ENCODE data around the gene VAMP2. TPM values are rescaled to one million over a fixed set of nuclear protein-coding genes. Genes with fewer than 3 reads are reported as not detected.

The VAMP2 gene
- total and polyA plus RNA-seq, 10 of the 15 experiments (the other 5 are each of a cell fraction or from before 2014, with no cell fraction given) = 3.0 to 35.2 (median 25.0) TPM

DNA sequence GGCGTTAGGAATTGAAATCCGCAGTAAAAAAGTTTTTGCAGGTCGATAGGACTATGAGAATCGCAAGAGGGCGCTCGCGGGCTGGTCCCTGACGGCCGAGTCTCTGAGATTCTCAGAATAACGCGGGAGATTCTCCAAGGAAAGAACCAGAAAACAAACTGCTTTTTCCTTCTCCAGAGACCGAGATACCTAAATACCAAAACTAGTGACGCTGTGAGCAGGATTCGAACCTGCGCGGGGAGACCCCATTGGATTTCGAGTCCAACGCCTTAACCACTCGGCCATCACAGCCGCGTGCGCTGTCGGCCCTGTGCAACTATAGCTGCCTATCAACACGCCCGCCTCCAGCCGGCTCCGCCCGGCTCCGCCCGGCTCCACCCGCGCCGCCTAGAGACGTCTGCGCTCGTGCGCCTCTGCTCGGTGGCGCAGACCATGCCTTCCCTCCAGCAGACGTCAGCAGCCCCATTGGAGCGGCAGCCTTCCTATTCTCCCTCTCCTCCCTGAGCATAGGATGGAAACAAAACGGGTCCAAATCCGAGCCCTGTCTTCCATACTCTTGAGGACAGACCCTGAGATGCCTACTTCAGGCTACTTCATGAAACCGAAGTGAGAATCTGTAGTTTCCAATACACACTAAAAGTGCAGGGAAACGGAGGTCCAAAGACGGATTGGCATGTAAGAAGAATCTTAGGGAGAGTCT lies 23.9 kb downstream of the VAMP2 start (continued):
- TF ChIP-seq, protein P1, sequence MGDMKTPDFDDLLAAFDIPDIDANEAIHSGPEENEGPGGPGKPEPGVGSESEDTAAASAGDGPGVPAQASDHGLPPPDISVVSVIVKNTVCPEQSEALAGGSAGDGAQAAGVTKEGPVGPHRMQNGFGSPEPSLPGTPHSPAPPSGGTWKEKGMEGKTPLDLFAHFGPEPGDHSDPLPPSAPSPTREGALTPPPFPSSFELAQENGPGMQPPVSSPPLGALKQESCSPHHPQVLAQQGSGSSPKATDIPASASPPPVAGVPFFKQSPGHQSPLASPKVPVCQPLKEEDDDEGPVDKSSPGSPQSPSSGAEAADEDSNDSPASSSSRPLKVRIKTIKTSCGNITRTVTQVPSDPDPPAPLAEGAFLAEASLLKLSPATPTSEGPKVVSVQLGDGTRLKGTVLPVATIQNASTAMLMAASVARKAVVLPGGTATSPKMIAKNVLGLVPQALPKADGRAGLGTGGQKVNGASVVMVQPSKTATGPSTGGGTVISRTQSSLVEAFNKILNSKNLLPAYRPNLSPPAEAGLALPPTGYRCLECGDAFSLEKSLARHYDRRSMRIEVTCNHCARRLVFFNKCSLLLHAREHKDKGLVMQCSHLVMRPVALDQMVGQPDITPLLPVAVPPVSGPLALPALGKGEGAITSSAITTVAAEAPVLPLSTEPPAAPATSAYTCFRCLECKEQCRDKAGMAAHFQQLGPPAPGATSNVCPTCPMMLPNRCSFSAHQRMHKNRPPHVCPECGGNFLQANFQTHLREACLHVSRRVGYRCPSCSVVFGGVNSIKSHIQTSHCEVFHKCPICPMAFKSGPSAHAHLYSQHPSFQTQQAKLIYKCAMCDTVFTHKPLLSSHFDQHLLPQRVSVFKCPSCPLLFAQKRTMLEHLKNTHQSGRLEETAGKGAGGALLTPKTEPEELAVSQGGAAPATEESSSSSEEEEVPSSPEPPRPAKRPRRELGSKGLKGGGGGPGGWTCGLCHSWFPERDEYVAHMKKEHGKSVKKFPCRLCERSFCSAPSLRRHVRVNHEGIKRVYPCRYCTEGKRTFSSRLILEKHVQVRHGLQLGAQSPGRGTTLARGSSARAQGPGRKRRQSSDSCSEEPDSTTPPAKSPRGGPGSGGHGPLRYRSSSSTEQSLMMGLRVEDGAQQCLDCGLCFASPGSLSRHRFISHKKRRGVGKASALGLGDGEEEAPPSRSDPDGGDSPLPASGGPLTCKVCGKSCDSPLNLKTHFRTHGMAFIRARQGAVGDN (IDR thresholded peaks at IDR 0.05) = no peak; the same call in 1 of the 2 replicates
- TF ChIP-seq MTA3 (IDR thresholded peaks at IDR 0.05; ENCODE audit: borderline replicate concordance, low read length) (peak; percentile 72; the same call in 1 of the 2 replicates), NR2F1 (conservative IDR thresholded peaks at IDR 0.05) (no peak; the same call in 1 of the 2 replicates), EGR1 (IDR thresholded peaks at IDR 0.05; ENCODE audit: borderline replicate concordance in 1 of 2, low read depth in 2 of 2, low read length in 2 of 2) (no peak), MEF2B (IDR thresholded peaks at IDR 0.05; ENCODE audit: partially characterized antibody, poor library complexity, severe bottlenecking) (peak; percentile 61), TARDBP (IDR thresholded peaks at IDR 0.05; ENCODE audit: borderline replicate concordance) (peak; percentile 94), RFX5 (IDR thresholded peaks at IDR 0.05; ENCODE audit: low read depth, low read length) (no peak), CBX3 (IDR thresholded peaks at IDR 0.05; ENCODE audit: borderline replicate concordance, low read depth) (no peak), SPI1 (IDR thresholded peaks at IDR 0.05; ENCODE audit: borderline replicate concordance, insufficient read depth, low read depth, low read length) (no peak), NRF1 (conservative IDR thresholded peaks at IDR 0.05; ENCODE audit: low read depth, low read length) (0 out of 2 replicates have a peak, but pooled peaks have one; percentile 32), JUNB (IDR thresholded peaks at IDR 0.05) (no peak), FOXM1 (IDR thresholded peaks at IDR 0.05; ENCODE audit: low read depth, low read length) (0 out of 2 replicates have a peak, but pooled peaks have one; percentile 42), RELA (IDR thresholded peaks at IDR 0.05; ENCODE audit: borderline replicate concordance, partially characterized antibody) (peak; percentile 45), PAX5 (IDR thresholded peaks at IDR 0.05; ENCODE audit: borderline replicate concordance, low read depth, low read length) (peak; percentile 47; the same call in 1 of the 2 replicates), FOS (IDR thresholded peaks at IDR 0.05; ENCODE audit: borderline replicate concordance, extremely low read depth, insufficient read length) (no peak)
- TF ChIP-seq, protein P2, sequence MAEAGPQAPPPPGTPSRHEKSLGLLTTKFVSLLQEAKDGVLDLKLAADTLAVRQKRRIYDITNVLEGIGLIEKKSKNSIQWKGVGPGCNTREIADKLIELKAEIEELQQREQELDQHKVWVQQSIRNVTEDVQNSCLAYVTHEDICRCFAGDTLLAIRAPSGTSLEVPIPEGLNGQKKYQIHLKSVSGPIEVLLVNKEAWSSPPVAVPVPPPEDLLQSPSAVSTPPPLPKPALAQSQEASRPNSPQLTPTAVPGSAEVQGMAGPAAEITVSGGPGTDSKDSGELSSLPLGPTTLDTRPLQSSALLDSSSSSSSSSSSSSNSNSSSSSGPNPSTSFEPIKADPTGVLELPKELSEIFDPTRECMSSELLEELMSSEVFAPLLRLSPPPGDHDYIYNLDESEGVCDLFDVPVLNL (IDR thresholded peaks at IDR 0.05; ENCODE audit: low read depth, low read length) = peak; percentile 72; the same call in 1 of the 2 replicates
- TF ChIP-seq, protein P3, sequence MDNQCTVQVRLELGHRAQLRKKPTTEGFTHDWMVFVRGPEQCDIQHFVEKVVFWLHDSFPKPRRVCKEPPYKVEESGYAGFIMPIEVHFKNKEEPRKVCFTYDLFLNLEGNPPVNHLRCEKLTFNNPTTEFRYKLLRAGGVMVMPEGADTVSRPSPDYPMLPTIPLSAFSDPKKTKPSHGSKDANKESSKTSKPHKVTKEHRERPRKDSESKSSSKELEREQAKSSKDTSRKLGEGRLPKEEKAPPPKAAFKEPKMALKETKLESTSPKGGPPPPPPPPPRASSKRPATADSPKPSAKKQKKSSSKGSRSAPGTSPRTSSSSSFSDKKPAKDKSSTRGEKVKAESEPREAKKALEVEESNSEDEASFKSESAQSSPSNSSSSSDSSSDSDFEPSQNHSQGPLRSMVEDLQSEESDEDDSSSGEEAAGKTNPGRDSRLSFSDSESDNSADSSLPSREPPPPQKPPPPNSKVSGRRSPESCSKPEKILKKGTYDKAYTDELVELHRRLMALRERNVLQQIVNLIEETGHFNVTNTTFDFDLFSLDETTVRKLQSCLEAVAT (IDR thresholded peaks at IDR 0.05) = no peak
- TF ChIP-seq, protein P4, sequence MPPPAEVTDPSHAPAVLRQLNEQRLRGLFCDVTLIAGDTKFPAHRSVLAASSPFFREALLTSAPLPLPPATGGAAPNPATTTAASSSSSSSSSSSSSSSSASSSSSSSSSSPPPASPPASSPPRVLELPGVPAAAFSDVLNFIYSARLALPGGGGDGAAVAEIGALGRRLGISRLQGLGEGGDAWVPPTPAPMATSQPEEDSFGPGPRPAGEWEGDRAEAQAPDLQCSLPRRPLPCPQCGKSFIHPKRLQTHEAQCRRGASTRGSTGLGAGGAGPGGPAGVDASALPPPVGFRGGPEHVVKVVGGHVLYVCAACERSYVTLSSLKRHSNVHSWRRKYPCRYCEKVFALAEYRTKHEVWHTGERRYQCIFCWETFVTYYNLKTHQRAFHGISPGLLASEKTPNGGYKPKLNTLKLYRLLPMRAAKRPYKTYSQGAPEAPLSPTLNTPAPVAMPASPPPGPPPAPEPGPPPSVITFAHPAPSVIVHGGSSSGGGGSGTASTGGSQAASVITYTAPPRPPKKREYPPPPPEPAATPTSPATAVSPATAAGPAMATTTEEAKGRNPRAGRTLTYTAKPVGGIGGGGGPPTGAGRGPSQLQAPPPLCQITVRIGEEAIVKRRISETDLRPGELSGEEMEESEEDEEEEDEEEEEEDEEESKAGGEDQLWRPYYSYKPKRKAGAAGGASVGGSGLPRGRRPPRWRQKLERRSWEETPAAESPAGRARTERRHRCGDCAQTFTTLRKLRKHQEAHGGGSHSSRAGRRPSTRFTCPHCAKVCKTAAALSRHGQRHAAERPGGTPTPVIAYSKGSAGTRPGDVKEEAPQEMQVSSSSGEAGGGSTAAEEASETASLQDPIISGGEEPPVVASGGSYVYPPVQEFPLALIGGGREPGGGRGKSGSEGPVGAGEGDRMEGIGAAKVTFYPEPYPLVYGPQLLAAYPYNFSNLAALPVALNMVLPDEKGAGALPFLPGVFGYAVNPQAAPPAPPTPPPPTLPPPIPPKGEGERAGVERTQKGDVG (CRISPR knock-in tag; IDR thresholded peaks at IDR 0.05) = no peak

Data from GM12878 (cell line).